ENCODE data around the gene IDH3B. TPM values are rescaled to one million over a fixed set of nuclear protein-coding genes. Genes with fewer than 3 reads are reported as not detected.

IDH3B gene
- polyA plus RNA-seq, 3 donors, result 102 to 224 (median 103) TPM

- H3K9me3 Mint-ChIP-seq, result no peaks in the 10 kb centered on the region
- Histone ChIP-seq H3K27ac (ENCODE audit: low read depth in 1 of 2, low read length in 2 of 2) (no peak overlapping the region), H2AFZ (ENCODE audit: insufficient read depth, low read depth, low read length, poor library complexity, severe bottlenecking) (no peak overlapping the region), H3K4me1 (ENCODE audit: control insufficient read depth in 1 of 2, insufficient read depth in 2 of 2, low read length in 2 of 2) (peaks cover 17 to 33% of the 10 kb centered on the region in 2 donors), H3K79me2 (ENCODE audit: insufficient read depth, low read length) (peaks cover 54% of the 10 kb centered on the region), H3K27me3 (ENCODE audit: control insufficient read depth in 2 of 2, insufficient read depth in 2 of 2, low read length in 2 of 2) (no peaks in the 10 kb centered on the region), H3K4me3 (replicated peaks in 1 of 3; ENCODE audit: low read depth in 2 of 3, low read length in 3 of 3) (no peak overlapping the region), H3K9me3 (replicated peaks in 1 of 2; ENCODE audit: control insufficient read depth in 1 of 2, insufficient read depth in 1 of 2, low read length in 2 of 2) (no peaks in the 10 kb centered on the region), H3K4me2 (replicated peaks; ENCODE audit: extremely low read depth, low read length, poor library complexity, severe bottlenecking) (no peak overlapping the region), H3K36me3 (replicated peaks in 1 of 2; ENCODE audit: control insufficient read depth in 1 of 2, insufficient read depth in 2 of 2, low read length in 2 of 2) (peaks cover 65 to 68% of the 10 kb centered on the region in 2 donors), H3K9ac (ENCODE audit: insufficient read depth, low read length, poor library complexity, severe bottlenecking) (no peak overlapping the region), H4K20me1 (ENCODE audit: insufficient read depth, low read length) (peaks cover 47% of the 10 kb centered on the region)
- intact Hi-C loops (cut with micrococcal nuclease), result no loop called here
- H3K4me3 Mint-ChIP-seq, result no peak overlapping the region
- WGBS (ENCODE audit: insufficient coverage), result 97% methylated on average over 13 of the region's 17 CpGs
- DNase-seq, result no peak
- H3K27ac Mint-ChIP-seq, result peak overlapping the region in 5 of 7 donors; percentile 19 to 74 (median 37)
- TF ChIP-seq, protein P1, sequence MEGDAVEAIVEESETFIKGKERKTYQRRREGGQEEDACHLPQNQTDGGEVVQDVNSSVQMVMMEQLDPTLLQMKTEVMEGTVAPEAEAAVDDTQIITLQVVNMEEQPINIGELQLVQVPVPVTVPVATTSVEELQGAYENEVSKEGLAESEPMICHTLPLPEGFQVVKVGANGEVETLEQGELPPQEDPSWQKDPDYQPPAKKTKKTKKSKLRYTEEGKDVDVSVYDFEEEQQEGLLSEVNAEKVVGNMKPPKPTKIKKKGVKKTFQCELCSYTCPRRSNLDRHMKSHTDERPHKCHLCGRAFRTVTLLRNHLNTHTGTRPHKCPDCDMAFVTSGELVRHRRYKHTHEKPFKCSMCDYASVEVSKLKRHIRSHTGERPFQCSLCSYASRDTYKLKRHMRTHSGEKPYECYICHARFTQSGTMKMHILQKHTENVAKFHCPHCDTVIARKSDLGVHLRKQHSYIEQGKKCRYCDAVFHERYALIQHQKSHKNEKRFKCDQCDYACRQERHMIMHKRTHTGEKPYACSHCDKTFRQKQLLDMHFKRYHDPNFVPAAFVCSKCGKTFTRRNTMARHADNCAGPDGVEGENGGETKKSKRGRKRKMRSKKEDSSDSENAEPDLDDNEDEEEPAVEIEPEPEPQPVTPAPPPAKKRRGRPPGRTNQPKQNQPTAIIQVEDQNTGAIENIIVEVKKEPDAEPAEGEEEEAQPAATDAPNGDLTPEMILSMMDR (IDR thresholded peaks at IDR 0.05), result no peak
- peaks cover 0 to 2% (median 0%) of the 10 kb centered on the region in 3 donors for H3K27me3 Mint-ChIP-seq (ENCODE audit: low read depth in 3 of 3)
- peaks cover 21% of the 10 kb centered on the region for H3K4me1 Mint-ChIP-seq
- H3K36me3 Mint-ChIP-seq, result peaks cover 64 to 69% of the 10 kb centered on the region in 2 donors
These were observed 8.5 kb downstream of the IDH3B start for GRCh38 chr20:2655331-2656116.

- Histone ChIP-seq H3K4me1 (ENCODE audit: control insufficient read depth in 1 of 2, insufficient read depth in 2 of 2, low read length in 2 of 2) (peaks cover 17 to 33% of the 10 kb centered on the region in 2 donors), H3K79me2 (ENCODE audit: insufficient read depth, low read length) (peaks cover 54% of the 10 kb centered on the region), H3K9ac (ENCODE audit: insufficient read depth, low read length, poor library complexity, severe bottlenecking) (no peak overlapping the region), H3K27ac (ENCODE audit: low read depth in 1 of 2, low read length in 2 of 2) (no peak overlapping the region), H4K20me1 (ENCODE audit: insufficient read depth, low read length) (peaks cover 47% of the 10 kb centered on the region), H3K4me3 (replicated peaks in 1 of 3; ENCODE audit: low read depth in 2 of 3, low read length in 3 of 3) (no peak overlapping the region), H2AFZ (ENCODE audit: insufficient read depth, low read depth, low read length, poor library complexity, severe bottlenecking) (no peak overlapping the region), H3K9me3 (replicated peaks in 1 of 2; ENCODE audit: control insufficient read depth in 1 of 2, insufficient read depth in 1 of 2, low read length in 2 of 2) (no peaks in the 10 kb centered on the region), H3K4me2 (replicated peaks; ENCODE audit: extremely low read depth, low read length, poor library complexity, severe bottlenecking) (no peak overlapping the region), H3K27me3 (ENCODE audit: control insufficient read depth in 2 of 2, insufficient read depth in 2 of 2, low read length in 2 of 2) (no peaks in the 10 kb centered on the region), H3K36me3 (replicated peaks in 1 of 2; ENCODE audit: control insufficient read depth in 1 of 2, insufficient read depth in 2 of 2, low read length in 2 of 2) (peaks cover 58 to 61% of the 10 kb centered on the region in 2 donors)
- WGBS (ENCODE audit: insufficient coverage), result 100% methylated on average over 2 of the region's 3 CpGs
- DNase-seq, result no peak
- peaks cover 20% of the 10 kb centered on the region for H3K4me1 Mint-ChIP-seq
- H3K9me3 Mint-ChIP-seq, result no peaks in the 10 kb centered on the region
- intact Hi-C loops (cut with micrococcal nuclease), result loop anchor here in 1 of 2 donors (5.0 kb wide), 1 partner anchor 553 kb away; the partner anchor contains the start of gene STK35
- H3K27me3 Mint-ChIP-seq (ENCODE audit: low read depth in 3 of 3), result peaks cover 0 to 2% (median 0%) of the 10 kb centered on the region in 3 donors
- H3K4me3 Mint-ChIP-seq, result peak overlapping the region in 1 of 2 donors; percentile 12
- H3K27ac Mint-ChIP-seq, result peak overlapping the region in 2 of 7 donors; percentile 37 to 74
- peaks cover 57 to 62% of the 10 kb centered on the region in 2 donors for H3K36me3 Mint-ChIP-seq
- TF ChIP-seq, protein P1 (IDR thresholded peaks at IDR 0.05), result no peak
These were observed 9.2 kb downstream of the IDH3B start for GRCh38 chr20:2654831-2655230.

Data from CD14-positive monocyte (primary cell).